C4-2B (cell line): Measurements from ENCODE around the gene APOL2.

ENCODE experiments used
- ZFX ChIP-seq: fragments of 450-650 bp; IDR thresholded peaks from 2 replicates; pipeline ENCODE4 v1.6.1; 2017
- TF ChIP-seq, protein P1 (sequence below): fragments of 450-650 bp; conservative IDR thresholded peaks from 2 replicates; pipeline ENCODE4 v1.5.1; 2017; ENCODE audit warnings: mild to moderate bottlenecking

DNA sequence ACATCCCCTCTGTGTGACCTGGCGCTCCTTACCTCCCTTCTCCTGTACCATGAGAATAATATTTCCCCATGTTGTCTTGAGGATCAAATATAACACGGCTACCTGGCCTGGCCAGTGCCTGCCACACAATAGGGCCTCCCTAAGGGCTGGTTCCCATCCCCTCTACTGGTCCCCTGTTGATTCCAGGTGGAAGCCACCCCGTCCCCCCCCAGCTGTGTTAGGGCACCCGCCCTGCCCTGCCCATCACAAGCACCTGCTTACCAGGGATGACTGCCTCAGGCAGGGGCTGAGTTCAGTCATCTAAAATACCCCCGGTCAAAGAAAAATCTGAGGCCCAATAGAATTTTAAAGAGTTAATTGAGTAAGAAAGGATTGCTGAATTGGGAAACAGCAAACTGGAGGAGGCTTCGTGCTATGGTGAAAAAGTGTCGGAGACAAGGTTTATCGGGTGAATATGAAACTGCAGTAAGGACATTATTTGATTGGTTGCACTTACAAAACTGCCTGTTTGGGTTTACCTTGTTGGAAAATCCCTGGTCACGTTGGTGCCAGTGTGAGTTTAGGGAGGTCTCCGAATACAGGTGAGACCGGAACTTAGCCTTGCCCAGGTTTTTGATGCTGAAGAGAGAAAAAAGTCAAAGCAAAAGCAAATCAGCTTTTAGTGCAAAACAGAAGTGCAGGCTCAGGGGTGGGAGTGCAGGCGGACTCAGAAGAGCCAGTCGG is 18.8 kb upstream of the APOL2 start:
- TF ChIP-seq, protein P1, sequence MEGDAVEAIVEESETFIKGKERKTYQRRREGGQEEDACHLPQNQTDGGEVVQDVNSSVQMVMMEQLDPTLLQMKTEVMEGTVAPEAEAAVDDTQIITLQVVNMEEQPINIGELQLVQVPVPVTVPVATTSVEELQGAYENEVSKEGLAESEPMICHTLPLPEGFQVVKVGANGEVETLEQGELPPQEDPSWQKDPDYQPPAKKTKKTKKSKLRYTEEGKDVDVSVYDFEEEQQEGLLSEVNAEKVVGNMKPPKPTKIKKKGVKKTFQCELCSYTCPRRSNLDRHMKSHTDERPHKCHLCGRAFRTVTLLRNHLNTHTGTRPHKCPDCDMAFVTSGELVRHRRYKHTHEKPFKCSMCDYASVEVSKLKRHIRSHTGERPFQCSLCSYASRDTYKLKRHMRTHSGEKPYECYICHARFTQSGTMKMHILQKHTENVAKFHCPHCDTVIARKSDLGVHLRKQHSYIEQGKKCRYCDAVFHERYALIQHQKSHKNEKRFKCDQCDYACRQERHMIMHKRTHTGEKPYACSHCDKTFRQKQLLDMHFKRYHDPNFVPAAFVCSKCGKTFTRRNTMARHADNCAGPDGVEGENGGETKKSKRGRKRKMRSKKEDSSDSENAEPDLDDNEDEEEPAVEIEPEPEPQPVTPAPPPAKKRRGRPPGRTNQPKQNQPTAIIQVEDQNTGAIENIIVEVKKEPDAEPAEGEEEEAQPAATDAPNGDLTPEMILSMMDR = no peak
- TF ChIP-seq ZFX = no peak
